Endothelial cell of umbilical vein (primary cell): Measurements from ENCODE around the gene LARGE1. TPM values are rescaled to one million over a fixed set of nuclear protein-coding genes. Genes with fewer than 3 reads are reported as not detected.

Experiments
- BruUV-seq: library from RNA; stranded (reverse); fragments of 400-500 nt; replicated peaks from 2 replicates; lab custom pipeline; 2021; lab: Mats Ljungman, UMichigan
- CTCF ChIA-PET: fragments of 300-600, 350-600 bp; sonication (Branson Sonifier 250); formaldehyde crosslinking; loops from one replicate; lab custom pipeline; 2021; ENCODE audit warnings: antibody characterized with exemption, inconsistent platforms; lab: Charles Lee
- POLR2A ChIA-PET: fragments of 300-600, 350-600 bp; sonication (Branson Sonifier 250); formaldehyde crosslinking; loops from one replicate; lab custom pipeline; 2021; ENCODE audit warnings: antibody characterized with exemption, inconsistent platforms; lab: Charles Lee
- DNase-seq: peaks from one replicate; pipeline ENCODE4 v3.0.0-alpha.2; 2011; ENCODE audit warnings: low read depth, low spot score
- FAIRE-seq: peaks from 2 replicates; lab custom pipeline; 2011; peaks lifted over from hg19 to GRCh38; lab: Jason Lieb, UNC
- H2AFZ ChIP-seq: 2 replicates; pipeline ENCODE4 v1.6.0; 2012; ENCODE audit warnings: low read depth, low read length, control low read depth, inconsistent platforms
- H3K27ac ChIP-seq: 2 replicates; pipeline ENCODE4 v1.5.1; 2011; ENCODE audit warnings: low read depth, mild to moderate bottlenecking, control low read depth, low read length, moderate library complexity; ENCODE audit not compliant: insufficient read depth
- H3K27me3 ChIP-seq, 2 experiments: 2 replicates each; pipeline versions ENCODE4 v1.6.0 to v1.6.1; 2011; ENCODE audit warnings: low read length in 2 of 2, mixed read lengths in 1 of 2; ENCODE audit not compliant: control insufficient read depth in 2 of 2, insufficient read depth in 2 of 2
- H3K36me3 ChIP-seq, 2 experiments: 2 replicates in 1 of 2; 3 replicates in 1 of 2; pipeline ENCODE4 v1.5.1; 2011; ENCODE audit warnings: low read length in 2 of 2, mild to moderate bottlenecking in 1 of 2, moderate library complexity in 1 of 2; ENCODE audit not compliant: control insufficient read depth in 2 of 2, insufficient read depth in 2 of 2; ENCODE audit errors: extremely low read depth in 1 of 2
- H3K4me1 ChIP-seq: 3 replicates; pipeline ENCODE4 v1.5.1; 2011; ENCODE audit warnings: mild to moderate bottlenecking, low read length; ENCODE audit not compliant: control insufficient read depth, insufficient read depth; ENCODE audit errors: extremely low read depth
- H3K4me2 ChIP-seq: 2 replicates; pipeline ENCODE4 v1.6.1; 2011; ENCODE audit warnings: low read length, control low read depth, mixed read lengths; ENCODE audit not compliant: insufficient read depth
- H3K4me3 ChIP-seq, 3 experiments: fragments of 200-600 bp in 1 of 3; sonication (generic), shearing (Covaris generic) in 1 of 3; replicated peaks in 1 of 3; 2 replicates each; pipeline ENCODE4 v1.5.1; 2011 to 2016; ENCODE audit warnings: control low read depth in 3 of 3, low read length in 3 of 3, mild to moderate bottlenecking in 2 of 3, inconsistent platforms in 1 of 3, low read depth in 1 of 3, moderate library complexity in 1 of 3; ENCODE audit not compliant: insufficient read depth in 1 of 3
- H3K79me2 ChIP-seq: 2 replicates; pipeline ENCODE4 v1.6.0; 2012; ENCODE audit warnings: low read length, inconsistent platforms; ENCODE audit not compliant: control insufficient read depth, insufficient read depth
- H3K9ac ChIP-seq: replicated peaks from 2 replicates; pipeline ENCODE3; 2011; ENCODE audit warnings: low read length, control low read depth; ENCODE audit not compliant: insufficient read depth; ENCODE audit errors: extremely low read depth
- H3K9me1 ChIP-seq: replicated peaks from 3 replicates; pipeline ENCODE4 v1.6.0; 2011; ENCODE audit warnings: mild to moderate bottlenecking, low read length; ENCODE audit not compliant: control insufficient read depth, insufficient read depth; ENCODE audit errors: extremely low read depth
- H3K9me3 ChIP-seq: replicated peaks from 2 replicates; pipeline ENCODE4 v1.5.1; 2012; ENCODE audit warnings: low read length, inconsistent platforms; ENCODE audit not compliant: control insufficient read depth, insufficient read depth
- H4K20me1 ChIP-seq: replicated peaks from 2 replicates; pipeline ENCODE3; 2011; ENCODE audit warnings: mild to moderate bottlenecking, low read length; ENCODE audit not compliant: control insufficient read depth, insufficient read depth; ENCODE audit errors: extremely low read depth
- EZH2 ChIP-seq: IDR thresholded peaks from 2 replicates; pipeline ENCODE4 v1.6.1; 2012; ENCODE audit warnings: borderline replicate concordance, low read depth, mild to moderate bottlenecking, moderate library complexity, low read length, inconsistent platforms; ENCODE audit not compliant: severe bottlenecking
- GATA2 ChIP-seq: IDR thresholded peaks from 2 replicates; pipeline ENCODE4 v1.7.0; 2011; ENCODE audit warnings: low read depth, mild to moderate bottlenecking, moderate library complexity, mixed read lengths, low read length; ENCODE audit not compliant: insufficient read length, insufficient read depth
- JUN ChIP-seq: IDR thresholded peaks from 2 replicates; pipeline ENCODE4 v1.6.1; 2011; ENCODE audit warnings: borderline replicate concordance, low read depth; ENCODE audit not compliant: insufficient read length, insufficient read depth
- POLR2A ChIP-seq: IDR thresholded peaks from 2 replicates; pipeline ENCODE4 v1.6.1; 2012; ENCODE audit warnings: low read depth, mild to moderate bottlenecking, control low read depth, low read length
- dilution Hi-C: fragments of 300-500 bp; cut with MboI; formaldehyde crosslinking; loops from one replicate; pipeline ENCODE4 v1.15.0; 2019; ENCODE audit warnings: low sequenced_read_pairs; ENCODE audit not compliant: extremely low pct_ligation_motif_present
- intact Hi-C: fragments of 100-400 bp; cut with micrococcal nuclease; formaldehyde crosslinking; loops from one replicate; pipeline ENCODE4 v1.10.0; 2022
- polyA plus RNA-seq, 4 experiments: library from polyadenylated mRNA; depleted of rRNA in 3 of 4; stranded (reverse) in 3 of 4; unstranded in 1 of 4; fragments of >200 nt; gene quantifications; 2 replicates each; pipeline versions ENCODE4 v1.2.1 to v1.2.3, GENCODE V29; 2011 to 2012; ENCODE audit warnings: missing spikeins in 1 of 4
- total RNA-seq: library from RNA; stranded (reverse); gene quantifications from 2 replicates; pipeline ENCODE4 v1.2.3, GENCODE V29; 2021
- TF ChIP-seq, protein P1 (sequence below), 2 donors: IDR thresholded peaks; 1 replicate in 1 of 2; 2 replicates in 1 of 2; pipeline ENCODE4 v1.5.1; 2011; ENCODE audit warnings: low read length in 2 of 2, mild to moderate bottlenecking in 2 of 2, moderate library complexity in 2 of 2, control low read depth in 1 of 2, inconsistent platforms in 1 of 2, low read depth in 1 of 2; ENCODE audit not compliant: insufficient read depth in 1 of 2; ENCODE audit errors: extremely low read depth in 1 of 2
- TF ChIP-seq, protein P2 (sequence below): IDR thresholded peaks from 2 replicates; pipeline ENCODE4 v1.6.1; 2011; ENCODE audit not compliant: insufficient read depth, insufficient read length

The LARGE1 gene
- total and polyA plus RNA-seq, 2 donors (not counting 3 experiments of a cell fraction or from before 2014, with no cell fraction given), result 0.95 to 4.4 TPM

DNA sequence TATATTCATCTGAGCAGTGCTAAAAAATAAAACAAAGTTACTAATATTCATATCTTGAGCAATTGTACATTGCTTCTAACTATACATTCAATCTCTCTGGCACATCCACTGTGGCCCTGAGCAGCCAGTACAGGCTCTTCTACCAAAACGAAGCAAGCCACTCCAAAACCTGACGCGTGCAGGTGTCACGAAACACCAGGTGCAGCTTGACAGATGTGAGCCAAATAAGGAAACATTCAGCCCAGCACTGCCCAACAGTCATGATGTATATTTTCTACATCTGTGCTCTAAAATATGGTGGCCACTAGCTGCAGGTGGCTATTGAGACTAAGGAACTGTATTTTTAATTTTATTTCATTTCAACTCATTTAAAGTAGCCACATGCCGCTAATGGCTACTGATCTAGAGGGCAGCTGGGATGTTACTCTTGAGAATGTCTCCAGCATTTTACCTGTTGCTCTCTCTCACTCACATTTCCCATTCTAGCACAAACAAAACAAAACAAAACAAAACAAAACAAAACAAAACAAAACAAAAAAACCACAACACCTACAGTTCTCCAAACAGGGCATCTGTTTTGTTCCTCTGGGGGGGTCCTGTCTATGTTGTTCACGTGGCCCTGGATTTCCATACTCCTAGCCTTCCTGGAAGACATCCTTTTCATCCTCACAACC is 77.7 kb downstream of the LARGE1 start:
- DNase-seq (no peak), FAIRE-seq (no peak)
- dilution Hi-C loops (no loop called here), intact Hi-C loops (no loop called here)
- CTCF ChIA-PET, result no interaction called here
- Histone ChIP-seq H3K79me2 (no peaks in the 10 kb centered on the region), H3K9ac (no peak overlapping the region), H4K20me1 (no peaks in the 10 kb centered on the region), H3K36me3 (no peaks in the 10 kb centered on the region), H3K4me2 (no peak overlapping the region), H3K4me1 (no peaks in the 10 kb centered on the region), H3K27me3 (no peaks in the 10 kb centered on the region), H3K4me3 (no peak overlapping the region), H3K9me3 (no peaks in the 10 kb centered on the region), H3K9me1 (no peaks in the 10 kb centered on the region), H3K27ac (no peak overlapping the region), H2AFZ (no peak overlapping the region)
- TF ChIP-seq, protein P1, sequence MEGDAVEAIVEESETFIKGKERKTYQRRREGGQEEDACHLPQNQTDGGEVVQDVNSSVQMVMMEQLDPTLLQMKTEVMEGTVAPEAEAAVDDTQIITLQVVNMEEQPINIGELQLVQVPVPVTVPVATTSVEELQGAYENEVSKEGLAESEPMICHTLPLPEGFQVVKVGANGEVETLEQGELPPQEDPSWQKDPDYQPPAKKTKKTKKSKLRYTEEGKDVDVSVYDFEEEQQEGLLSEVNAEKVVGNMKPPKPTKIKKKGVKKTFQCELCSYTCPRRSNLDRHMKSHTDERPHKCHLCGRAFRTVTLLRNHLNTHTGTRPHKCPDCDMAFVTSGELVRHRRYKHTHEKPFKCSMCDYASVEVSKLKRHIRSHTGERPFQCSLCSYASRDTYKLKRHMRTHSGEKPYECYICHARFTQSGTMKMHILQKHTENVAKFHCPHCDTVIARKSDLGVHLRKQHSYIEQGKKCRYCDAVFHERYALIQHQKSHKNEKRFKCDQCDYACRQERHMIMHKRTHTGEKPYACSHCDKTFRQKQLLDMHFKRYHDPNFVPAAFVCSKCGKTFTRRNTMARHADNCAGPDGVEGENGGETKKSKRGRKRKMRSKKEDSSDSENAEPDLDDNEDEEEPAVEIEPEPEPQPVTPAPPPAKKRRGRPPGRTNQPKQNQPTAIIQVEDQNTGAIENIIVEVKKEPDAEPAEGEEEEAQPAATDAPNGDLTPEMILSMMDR (IDR thresholded peaks at IDR 0.05; ENCODE audit: extremely low read depth in 1 of 2, insufficient read depth in 1 of 2, low read depth in 1 of 2, low read length in 2 of 2), result no peak
- no peak for TF ChIP-seq JUN
- no peak for TF ChIP-seq EZH2
- TF ChIP-seq GATA2, result no peak
- TF ChIP-seq, protein P2, sequence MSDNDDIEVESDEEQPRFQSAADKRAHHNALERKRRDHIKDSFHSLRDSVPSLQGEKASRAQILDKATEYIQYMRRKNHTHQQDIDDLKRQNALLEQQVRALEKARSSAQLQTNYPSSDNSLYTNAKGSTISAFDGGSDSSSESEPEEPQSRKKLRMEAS, result no peak
- no peak for TF ChIP-seq POLR2A
- POLR2A ChIA-PET, result no interaction called here
- no TSS peak for BruUV-seq
